ENCODE data around the gene NECTIN1. TPM values are rescaled to one million over a fixed set of nuclear protein-coding genes. Genes with fewer than 3 reads are reported as not detected.

Gene NECTIN1
- total and polyA plus RNA-seq, 2 of the 13 experiments (the other 11 are each of a cell fraction or from before 2014, with no cell fraction given) = 3.9 to 7.3 TPM

GRCh38 chr11:119741369-119742262 is 12.6 kb upstream of the NECTIN1 start (continued):
- TF ChIP-seq, protein P1, sequence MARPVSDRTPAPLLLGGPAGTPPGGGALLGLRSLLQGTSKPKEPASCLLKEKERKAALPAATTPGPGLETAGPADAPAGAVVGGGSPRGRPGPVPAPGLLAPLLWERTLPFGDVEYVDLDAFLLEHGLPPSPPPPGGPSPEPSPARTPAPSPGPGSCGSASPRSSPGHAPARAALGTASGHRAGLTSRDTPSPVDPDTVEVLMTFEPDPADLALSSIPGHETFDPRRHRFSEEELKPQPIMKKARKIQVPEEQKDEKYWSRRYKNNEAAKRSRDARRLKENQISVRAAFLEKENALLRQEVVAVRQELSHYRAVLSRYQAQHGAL (CRISPR knock-in tag; IDR thresholded peaks at IDR 0.05; ENCODE audit: not compliant biosample characterization) = no peak
- TF ChIP-seq RORA (CRISPR knock-in tag; IDR thresholded peaks at IDR 0.05) = no peak
- 0 out of 2 replicates have a peak, but pooled peaks have one; percentile 23 for TF ChIP-seq CHCHD3 (CRISPR knock-in tag; IDR thresholded peaks at IDR 0.05)
- TF ChIP-seq XRCC5 (optimal IDR thresholded peaks at IDR 0.05; ENCODE audit: low read length) = peak; percentile 72
- peak; percentile 44; the same call in 1 of the 2 replicates for TF ChIP-seq KDM2A (CRISPR knock-in tag; IDR thresholded peaks at IDR 0.05; ENCODE audit: borderline replicate concordance, low read depth)
- TF ChIP-seq PITX1 (CRISPR knock-in tag; IDR thresholded peaks at IDR 0.05) = 0 out of 2 replicates have a peak, but pooled peaks have one; percentile 18
- no peak for TF ChIP-seq JUND (CRISPR knock-in tag; IDR thresholded peaks at IDR 0.05)

- no peak overlapping the region for H3K9ac ChIP-seq (ENCODE audit: insufficient read depth, low read depth, low read length)
- POLR2A ChIA-PET = no interaction called here
- no TSS peak for BruUV-seq (replicated peaks)
- no peak overlapping the region for H2AFZ ChIP-seq (ENCODE audit: low read length)
- peaks cover 11 to 71% of the 10 kb centered on the region in 2 experiments; a peak in 4 of 5 replicates for H3K27me3 ChIP-seq (ENCODE audit: control insufficient read depth in 1 of 2, insufficient read depth in 2 of 2, low read length in 2 of 2)
- peaks cover 18% of the 10 kb centered on the region for H3K4me1 ChIP-seq (ENCODE audit: insufficient read depth, low read length)
- 9% methylated on average over 2 of the region's 4 CpGs for WGBS (ENCODE audit: low lambda C conversion rate)
- H3K9me3 ChIP-seq (ENCODE audit: low read length) = no peaks in the 10 kb centered on the region
- CTCF ChIA-PET (ENCODE audit: low intra/inter-chr PET ratio, low total read pairs) = no interaction called here
- H3K4me3 ChIP-seq (replicated peaks in 1 of 3; ENCODE audit: insufficient read depth in 1 of 3, low read depth in 2 of 3, low read length in 3 of 3) = no peak overlapping the region
- no peak for DNase-seq (ENCODE audit: low spot score)
- no peak for TF ChIP-seq ESRRA (CRISPR knock-in tag; IDR thresholded peaks at IDR 0.05; ENCODE audit: low read depth)
- TF ChIP-seq SNAPC2 (CRISPR knock-in tag; IDR thresholded peaks at IDR 0.05) = no peak
- no peak for TF ChIP-seq DMTF1 (CRISPR knock-in tag; IDR thresholded peaks at IDR 0.05)
- TF ChIP-seq RELA (CRISPR knock-in tag; IDR thresholded peaks at IDR 0.05) = no peak
- intact Hi-C loops (cut with micrococcal nuclease; ENCODE audit: unreplicated experiment) (no loop called here), in situ Hi-C loops (cut with HindIII; ENCODE audit: extremely low pct_ligation_motif_present, low pct_unique_long_range_greater_than_20kb) (loop anchor here (5.0 kb wide), 2 partner anchors 63 to 258 kb away; no protein-coding TSS in a partner anchor)
- H4K20me1 ChIP-seq (ENCODE audit: insufficient read depth, low read length) = no peaks in the 10 kb centered on the region
- H3K79me2 ChIP-seq (ENCODE audit: insufficient read depth, low read length) = no peaks in the 10 kb centered on the region
- ATAC-seq = no peak
- no peaks in the 10 kb centered on the region for H3K36me3 ChIP-seq (replicated peaks in 1 of 2; ENCODE audit: control insufficient read depth in 1 of 2, insufficient read depth in 2 of 2, low read length in 2 of 2)
- no peak overlapping the region for H3K27ac ChIP-seq (ENCODE audit: extremely low read length, insufficient read depth, low read length)
- no peak for FAIRE-seq
- H3K4me2 ChIP-seq (ENCODE audit: low read depth, low read length) = no peak overlapping the region
Measured at GRCh38 chr11:119739975-119740374, 11.0 kb upstream of the NECTIN1 start.

Data from HepG2 (cell line).